BJ (cell line): ENCODE measurements around the gene STK32B. TPM values are rescaled to one million over a fixed set of nuclear protein-coding genes. Genes with fewer than 3 reads are reported as not detected.

ENCODE experiments used
- CTCF ChIA-PET: fragments of 350-600 bp; formaldehyde crosslinking; extraction: SDS; loops from one replicate; lab custom pipeline; 2021; ENCODE audit warnings: antibody characterized with exemption, inconsistent platforms; lab: Yijun Ruan, JAX
- POLR2A ChIA-PET: fragments of 300-600 bp; sonication (Branson Sonifier 250); formaldehyde crosslinking; extraction: SDS; loops from one replicate; lab custom pipeline; 2021; ENCODE audit warnings: antibody characterized with exemption; lab: Charles Lee
- DNase-seq: peaks from one replicate; pipeline ENCODE4 v3.0.0-alpha.2; 2011; ENCODE audit warnings: low read depth
- H3K27me3 ChIP-seq: 2 replicates; pipeline ENCODE4 v1.6.0; 2011; ENCODE audit warnings: low read length; ENCODE audit not compliant: control insufficient read depth, insufficient read depth
- H3K36me3 ChIP-seq: 2 replicates; pipeline ENCODE4 v1.5.1; 2011; ENCODE audit warnings: low read length; ENCODE audit not compliant: control insufficient read depth, insufficient read depth
- H3K4me3 ChIP-seq: 2 replicates; pipeline ENCODE4 v1.5.1; 2011; ENCODE audit warnings: low read depth, mild to moderate bottlenecking, control low read depth, low read length
- polyA plus RNA-seq: library from polyadenylated mRNA; depleted of rRNA; stranded (reverse); fragments of >200 nt; gene quantifications from 2 replicates; pipeline ENCODE4 v1.2.3, GENCODE V29; 2011
- TF ChIP-seq, protein P1 (sequence below): IDR thresholded peaks from 2 replicates; pipeline ENCODE4 v1.5.1; 2011; ENCODE audit warnings: low read depth, mild to moderate bottlenecking, control low read depth, inconsistent platforms, low read length, moderate library complexity; ENCODE audit not compliant: insufficient read depth

The STK32B gene
- polyA plus RNA-seq, 1 experiment = 11.2 TPM

DNA sequence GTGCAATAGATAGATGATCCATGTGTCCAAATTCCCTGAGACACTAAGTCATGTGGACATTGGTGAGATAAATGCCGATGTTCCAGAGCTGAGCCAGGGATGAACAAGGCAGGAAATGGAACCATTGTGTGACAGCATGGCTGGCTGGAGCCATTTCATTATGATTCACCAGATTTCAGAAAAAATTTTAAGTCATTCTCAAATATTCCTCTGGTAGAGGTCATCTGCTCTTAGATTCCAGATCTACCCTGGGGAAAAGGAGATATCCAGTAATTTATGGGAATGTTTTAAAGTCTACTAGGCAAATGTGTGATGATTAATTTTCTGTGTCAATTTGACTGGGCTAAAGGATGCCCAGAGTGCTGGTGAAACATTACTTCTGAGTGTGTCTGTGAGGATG lies 287.3 kb downstream of the STK32B start:
- no peaks in the 10 kb centered on the region for H3K27me3 ChIP-seq
- ChIA-PET CTCF (no interaction called here), POLR2A (no interaction called here)
- TF ChIP-seq, protein P1, sequence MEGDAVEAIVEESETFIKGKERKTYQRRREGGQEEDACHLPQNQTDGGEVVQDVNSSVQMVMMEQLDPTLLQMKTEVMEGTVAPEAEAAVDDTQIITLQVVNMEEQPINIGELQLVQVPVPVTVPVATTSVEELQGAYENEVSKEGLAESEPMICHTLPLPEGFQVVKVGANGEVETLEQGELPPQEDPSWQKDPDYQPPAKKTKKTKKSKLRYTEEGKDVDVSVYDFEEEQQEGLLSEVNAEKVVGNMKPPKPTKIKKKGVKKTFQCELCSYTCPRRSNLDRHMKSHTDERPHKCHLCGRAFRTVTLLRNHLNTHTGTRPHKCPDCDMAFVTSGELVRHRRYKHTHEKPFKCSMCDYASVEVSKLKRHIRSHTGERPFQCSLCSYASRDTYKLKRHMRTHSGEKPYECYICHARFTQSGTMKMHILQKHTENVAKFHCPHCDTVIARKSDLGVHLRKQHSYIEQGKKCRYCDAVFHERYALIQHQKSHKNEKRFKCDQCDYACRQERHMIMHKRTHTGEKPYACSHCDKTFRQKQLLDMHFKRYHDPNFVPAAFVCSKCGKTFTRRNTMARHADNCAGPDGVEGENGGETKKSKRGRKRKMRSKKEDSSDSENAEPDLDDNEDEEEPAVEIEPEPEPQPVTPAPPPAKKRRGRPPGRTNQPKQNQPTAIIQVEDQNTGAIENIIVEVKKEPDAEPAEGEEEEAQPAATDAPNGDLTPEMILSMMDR = no peak
- H3K36me3 ChIP-seq = no peaks in the 10 kb centered on the region
- no peak for DNase-seq
- H3K4me3 ChIP-seq = no peak overlapping the region

DNA sequence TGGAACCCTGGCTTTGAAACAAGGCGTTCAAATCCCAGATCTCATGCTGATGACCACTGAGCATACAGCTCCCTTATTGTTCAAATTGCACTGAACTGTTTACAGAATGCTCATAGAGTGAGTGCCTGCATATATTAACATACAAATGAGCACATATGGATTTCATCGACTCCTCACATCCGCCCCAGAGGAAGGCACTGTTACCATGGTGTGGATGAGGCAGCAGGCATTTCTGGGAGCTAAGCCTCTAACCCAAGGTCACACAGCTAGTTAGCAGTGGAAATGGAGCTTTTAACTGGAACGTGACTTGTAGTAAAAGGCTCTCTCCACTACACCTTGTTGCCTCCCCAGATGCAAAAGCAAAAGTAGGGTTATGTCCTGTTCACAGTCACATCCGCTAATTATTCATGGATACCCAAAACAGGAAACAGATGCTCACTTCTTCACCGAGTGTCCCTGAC lies 289.7 kb downstream of the STK32B start:
- CTCF ChIA-PET = interaction anchor here (1.2 kb wide), 1 partner anchor 12 kb away, joined by 4 read pairs; no protein-coding TSS in a partner anchor
- no peak overlapping the region for H3K4me3 ChIP-seq
- TF ChIP-seq, protein P1 = no peak
- H3K36me3 ChIP-seq = no peaks in the 10 kb centered on the region
- no peak for DNase-seq
- POLR2A ChIA-PET = interaction anchor here (0.6 kb wide), 1 partner anchor 252 kb away, joined by 3 read pairs; no protein-coding TSS in a partner anchor
- H3K27me3 ChIP-seq = no peaks in the 10 kb centered on the region

DNA sequence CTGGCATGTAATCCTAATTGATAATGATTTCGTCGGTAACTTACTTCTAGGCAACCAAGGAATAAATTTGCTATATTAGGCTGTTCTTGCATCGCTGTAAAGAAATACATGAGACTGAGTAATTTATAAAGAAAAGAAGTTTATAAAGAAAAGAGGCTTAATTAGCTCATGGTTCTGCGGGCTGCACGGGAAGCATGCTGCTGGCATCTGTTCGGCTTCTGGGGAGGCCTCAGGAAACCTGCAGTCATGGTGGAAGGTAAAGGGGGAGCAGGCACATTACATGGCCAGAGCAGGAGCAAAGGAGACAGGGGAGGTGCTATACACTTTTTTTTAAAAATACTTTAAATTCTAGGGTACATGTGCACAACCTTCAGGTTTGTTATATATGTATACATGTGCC lies 290.2 kb downstream of the STK32B start:
- H3K4me3 ChIP-seq = no peak overlapping the region
- ChIA-PET POLR2A (interaction anchor here (0.6 kb wide), 1 partner anchor 252 kb away, joined by 3 read pairs; no protein-coding TSS in a partner anchor), CTCF (interaction anchor here (1.2 kb wide), 1 partner anchor 11 kb away, joined by 4 read pairs; no protein-coding TSS in a partner anchor)
- TF ChIP-seq, protein P1 = no peak
- no peaks in the 10 kb centered on the region for H3K36me3 ChIP-seq
- no peaks in the 10 kb centered on the region for H3K27me3 ChIP-seq
- no peak for DNase-seq

DNA sequence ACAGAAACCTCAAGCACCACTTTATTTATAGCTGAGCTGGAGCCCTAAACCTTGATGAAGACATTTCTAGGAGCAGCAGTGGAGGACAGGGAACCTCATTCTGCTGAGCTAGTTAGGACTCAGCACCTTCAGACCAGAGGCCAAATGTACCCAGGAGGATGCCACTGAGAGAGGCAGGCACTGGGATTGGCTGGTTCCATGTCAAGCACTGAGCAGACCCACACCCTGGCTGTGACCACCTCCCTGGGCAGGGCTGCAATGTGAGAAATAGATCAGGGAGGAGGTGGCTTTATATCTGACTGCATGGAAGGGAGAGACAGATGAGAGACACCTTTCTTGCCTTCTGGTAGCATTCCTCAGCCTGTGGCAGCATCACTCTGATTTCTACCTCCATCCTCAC lies 304.6 kb downstream of the STK32B start:
- ChIA-PET POLR2A (no interaction called here), CTCF (interaction anchor here (0.6 kb wide), 1 partner anchor 868 kb away, joined by 3 read pairs; no protein-coding TSS in a partner anchor)
- DNase-seq = no peak
- H3K27me3 ChIP-seq = no peaks in the 10 kb centered on the region; the same call in 1 of the 2 replicates
- TF ChIP-seq, protein P1 = no peak
- H3K4me3 ChIP-seq = no peak overlapping the region
- H3K36me3 ChIP-seq = no peaks in the 10 kb centered on the region

DNA sequence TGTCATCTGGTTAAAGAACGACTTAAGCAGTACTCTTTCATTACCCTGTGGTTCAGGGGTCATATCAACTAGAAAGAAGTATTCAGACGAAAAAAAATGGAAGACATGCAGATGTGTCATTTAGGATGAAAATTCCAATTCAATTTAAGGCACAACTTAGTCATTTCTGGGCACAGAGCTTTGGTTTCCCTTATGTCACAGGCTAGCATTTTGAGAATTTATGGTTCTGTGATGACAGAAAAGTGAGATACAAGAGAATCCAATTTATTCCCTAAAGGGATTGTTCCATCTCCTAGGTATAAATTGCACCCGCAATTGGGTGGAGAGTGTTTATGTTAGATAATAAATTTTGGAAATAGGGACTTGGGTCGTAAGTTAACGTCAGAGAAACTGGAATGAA lies 306.6 kb downstream of the STK32B start:
- ChIA-PET POLR2A (no interaction called here), CTCF (no interaction called here)
- no peak overlapping the region for H3K4me3 ChIP-seq
- H3K36me3 ChIP-seq = no peaks in the 10 kb centered on the region
- TF ChIP-seq, protein P1 = no peak
- no peaks in the 10 kb centered on the region; the same call in 1 of the 2 replicates for H3K27me3 ChIP-seq
- DNase-seq = no peak
